HG02840 (cell line): ENCODE results near the gene KHSRP.
"Not testable (repeated sequence)": the region's sequence is repeated elsewhere in the genome, so short reads cannot be mapped to it uniquely, and the experiment has no call there.

Experiments
- ATAC-seq: cut with Tn5 transposase; IDR thresholded peaks from one replicate; pipeline ENCODE4 v1.9.1; 2021; ENCODE audit warnings: mild to moderate bottlenecking, moderate library complexity, moderate number of reproducible peaks; ENCODE audit not compliant: unreplicated experiment, low FRiP score

The KHSRP gene

GRCh38 chr19:6423499-6424194 is 964 bp downstream of the KHSRP start:
- no peak for ATAC-seq

GRCh38 chr19:6421075-6422014 is 3.3 kb downstream of the KHSRP start:
- ATAC-seq, result no peak

- ATAC-seq, result no peak
Measured at GRCh38 chr19:6418562-6418932, 6.1 kb downstream of the KHSRP start.

- no peak for ATAC-seq
Measured at GRCh38 chr19:6417713-6418561, 6.7 kb downstream of the KHSRP start.

GRCh38 chr19:6416658-6417405 is 7.8 kb downstream of the KHSRP start:
- ATAC-seq, result no peak

- ATAC-seq, result no peak
Measured at GRCh38 chr19:6415591-6416190, 8.9 kb downstream of the KHSRP start.

GRCh38 chr19:6414793-6415590 is 9.6 kb downstream of the KHSRP start:
- ATAC-seq, result no peak

GRCh38 chr19:6413721-6414643 is 10.6 kb downstream of the KHSRP start:
- no peak for ATAC-seq

- no peak for ATAC-seq
Measured at GRCh38 chr19:6413291-6413690, 11.3 kb downstream of the KHSRP start.

- no peak for ATAC-seq
Measured at GRCh38 chr19:6412447-6413091, 12.0 kb downstream of the KHSRP start.

GRCh38 chr19:6412061-6412446 is 12.6 kb downstream of the KHSRP start:
- no peak for ATAC-seq

- no peak for ATAC-seq
Measured at GRCh38 chr19:6409346-6409745, 15.3 kb downstream of the KHSRP start.

GRCh38 chr19:6406401-6406800 is 18.2 kb downstream of the KHSRP start:
- no peak for ATAC-seq

- no peak for ATAC-seq
Measured at GRCh38 chr19:6402837-6403608, 21.6 kb downstream of the KHSRP start.

GRCh38 chr19:6402058-6402457 is 22.6 kb downstream of the KHSRP start:
- ATAC-seq, result no peak

GRCh38 chr19:6400062-6400944 is 24.3 kb downstream of the KHSRP start:
- ATAC-seq, result not testable (repeated sequence)
